Measurements from ENCODE around the gene PHPT1. TPM values are rescaled to one million over a fixed set of nuclear protein-coding genes. Genes with fewer than 3 reads are reported as not detected.
A peak's percentile ranks its signal among the peaks of the same experiment; 100 is the strongest.
"Not testable (repeated sequence)": the region's sequence is repeated elsewhere in the genome, so short reads cannot be mapped to it uniquely, and the experiment has no call there.

PHPT1 gene
- total RNA-seq, 1 donor from 2014 or later: 215 TPM

GRCh38 chr9:136840877-136841645, 8.1 kb upstream of the PHPT1 start:
- DNase-seq (ENCODE audit: low read depth): peak; percentile 36
- H3K36me3 ChIP-seq (ENCODE audit: insufficient read depth, low read length): no peaks in the 10 kb centered on the region
- peaks cover 15% of the 10 kb centered on the region for H4K20me1 ChIP-seq (ENCODE audit: insufficient read depth, low read length)
- H3K4me1 ChIP-seq (ENCODE audit: insufficient read depth, low read length): peaks cover 13% of the 10 kb centered on the region
- peaks cover 3% of the 10 kb centered on the region for H3K9me3 ChIP-seq (ENCODE audit: insufficient read depth, low read depth, low read length)
- TF ChIP-seq CTCF (IDR thresholded peaks at IDR 0.05; ENCODE audit: insufficient read depth, low read depth, low read length) (no peak), EZH2 (IDR thresholded peaks at IDR 0.05; ENCODE audit: insufficient read depth, low read length) (no peak)
- no peaks in the 10 kb centered on the region for H3K27me3 ChIP-seq (ENCODE audit: insufficient read depth, low read length)
- no peaks in the 10 kb centered on the region for H3K27me3 Mint-ChIP-seq (ENCODE audit: low read depth, unreplicated experiment)
- H3K36me3 Mint-ChIP-seq (ENCODE audit: low read depth, unreplicated experiment): no peaks in the 10 kb centered on the region
- H3K9ac ChIP-seq (ENCODE audit: low read length): no peak overlapping the region
- no peak overlapping the region for H3K4me3 ChIP-seq (ENCODE audit: insufficient read depth, low read depth, low read length)
- H3K27ac Mint-ChIP-seq (ENCODE audit: unreplicated experiment): no peak overlapping the region
- peaks cover 12% of the 10 kb centered on the region for H3K4me1 Mint-ChIP-seq (ENCODE audit: low read depth, unreplicated experiment)
- H3K79me2 ChIP-seq (ENCODE audit: insufficient read depth, low read length): no peaks in the 10 kb centered on the region
- H2AFZ ChIP-seq (ENCODE audit: low read depth, low read length): no peak overlapping the region
- H3K27ac ChIP-seq (ENCODE audit: low read depth, low read length): no peak overlapping the region
- peak overlapping the region; percentile 54 for H3K4me3 Mint-ChIP-seq (ENCODE audit: unreplicated experiment)
- no peaks in the 10 kb centered on the region for H3K9me3 Mint-ChIP-seq (ENCODE audit: unreplicated experiment)
- H3K4me2 ChIP-seq (ENCODE audit: low read length): peak overlapping the region; percentile 46
- no peak for FAIRE-seq

- peaks cover 12% of the 10 kb centered on the region for H3K4me1 Mint-ChIP-seq (ENCODE audit: low read depth, unreplicated experiment)
- peaks cover 15% of the 10 kb centered on the region for H4K20me1 ChIP-seq (ENCODE audit: insufficient read depth, low read length)
- not testable (repeated sequence) for FAIRE-seq; H3K36me3 ChIP-seq (ENCODE audit: insufficient read depth, low read length); H3K4me3 ChIP-seq (ENCODE audit: insufficient read depth, low read depth, low read length); DNase-seq (ENCODE audit: low read depth); H3K27me3 ChIP-seq (ENCODE audit: insufficient read depth, low read length); H3K9me3 ChIP-seq (ENCODE audit: insufficient read depth, low read depth, low read length); H2AFZ ChIP-seq (ENCODE audit: low read depth, low read length); H3K9me3 Mint-ChIP-seq (ENCODE audit: unreplicated experiment); H3K27ac ChIP-seq (ENCODE audit: low read depth, low read length); H3K9ac ChIP-seq (ENCODE audit: low read length); H3K79me2 ChIP-seq (ENCODE audit: insufficient read depth, low read length); H3K36me3 Mint-ChIP-seq (ENCODE audit: low read depth, unreplicated experiment); H3K27me3 Mint-ChIP-seq (ENCODE audit: low read depth, unreplicated experiment)
- H3K4me2 ChIP-seq (ENCODE audit: low read length): peak overlapping the region; percentile 87
- peak overlapping the region; percentile 76 for H3K4me3 Mint-ChIP-seq (ENCODE audit: unreplicated experiment)
- peaks cover 13% of the 10 kb centered on the region for H3K4me1 ChIP-seq (ENCODE audit: insufficient read depth, low read length)
- H3K27ac Mint-ChIP-seq (ENCODE audit: unreplicated experiment): peak overlapping the region; percentile 18
Measured at GRCh38 chr9:136841646-136842379, 7.4 kb upstream of the PHPT1 start.

- H3K9me3 ChIP-seq (ENCODE audit: insufficient read depth, low read depth, low read length); H3K27ac ChIP-seq (ENCODE audit: low read depth, low read length); FAIRE-seq; H3K9me3 Mint-ChIP-seq (ENCODE audit: unreplicated experiment); H2AFZ ChIP-seq (ENCODE audit: low read depth, low read length); H3K79me2 ChIP-seq (ENCODE audit: insufficient read depth, low read length); H3K27me3 ChIP-seq (ENCODE audit: insufficient read depth, low read length); H3K36me3 ChIP-seq (ENCODE audit: insufficient read depth, low read length); H3K36me3 Mint-ChIP-seq (ENCODE audit: low read depth, unreplicated experiment); H3K27me3 Mint-ChIP-seq (ENCODE audit: low read depth, unreplicated experiment): not testable (repeated sequence)
- peaks cover 15% of the 10 kb centered on the region for H4K20me1 ChIP-seq (ENCODE audit: insufficient read depth, low read length)
- peak within 1 kb of the TSS; percentile 41 for H3K27ac Mint-ChIP-seq (ENCODE audit: unreplicated experiment)
- peak within 1 kb of the TSS; percentile 87 for H3K4me2 ChIP-seq (ENCODE audit: low read length)
- H3K4me3 ChIP-seq (ENCODE audit: insufficient read depth, low read depth, low read length): peak within 1 kb of the TSS; percentile 57
- peaks cover 12% of the 10 kb centered on the region for H3K4me1 Mint-ChIP-seq (ENCODE audit: low read depth, unreplicated experiment)
- H3K4me1 ChIP-seq (ENCODE audit: insufficient read depth, low read length): peaks cover 13% of the 10 kb centered on the region
- H3K9ac ChIP-seq (ENCODE audit: low read length): peak within 1 kb of the TSS; percentile 58
- TF ChIP-seq CTCF (IDR thresholded peaks at IDR 0.05; ENCODE audit: insufficient read depth, low read depth, low read length): peak; percentile 51
- H3K4me3 Mint-ChIP-seq (ENCODE audit: unreplicated experiment): peak within 1 kb of the TSS; percentile 76
- DNase-seq (ENCODE audit: low read depth): peak; percentile 34
Measured at GRCh38 chr9:136842380-136842948, 6.7 kb upstream of the PHPT1 start, which contains the start of gene AJM1. AJM1 (plus strand) TSS chr9:136842478; CDS start chr9:136844415, 1,937 bp downstream.

- H3K9me3 ChIP-seq (ENCODE audit: insufficient read depth, low read depth, low read length); H3K36me3 Mint-ChIP-seq (ENCODE audit: low read depth, unreplicated experiment); H3K9me3 Mint-ChIP-seq (ENCODE audit: unreplicated experiment); H3K36me3 ChIP-seq (ENCODE audit: insufficient read depth, low read length); H3K4me3 ChIP-seq (ENCODE audit: insufficient read depth, low read depth, low read length); H3K27me3 ChIP-seq (ENCODE audit: insufficient read depth, low read length); H3K9ac ChIP-seq (ENCODE audit: low read length); H3K27me3 Mint-ChIP-seq (ENCODE audit: low read depth, unreplicated experiment); H2AFZ ChIP-seq (ENCODE audit: low read depth, low read length); H3K27ac ChIP-seq (ENCODE audit: low read depth, low read length); DNase-seq (ENCODE audit: low read depth); FAIRE-seq; H3K4me2 ChIP-seq (ENCODE audit: low read length); H3K27ac Mint-ChIP-seq (ENCODE audit: unreplicated experiment); H3K79me2 ChIP-seq (ENCODE audit: insufficient read depth, low read length): not testable (repeated sequence)
- peaks cover 13% of the 10 kb centered on the region for H3K4me1 ChIP-seq (ENCODE audit: insufficient read depth, low read length)
- peaks cover 15% of the 10 kb centered on the region for H4K20me1 ChIP-seq (ENCODE audit: insufficient read depth, low read length)
- Mint-ChIP-seq H3K4me1 (ENCODE audit: low read depth, unreplicated experiment) (peaks cover 12% of the 10 kb centered on the region), H3K4me3 (ENCODE audit: unreplicated experiment) (peak overlapping the region; percentile 40)
Measured at GRCh38 chr9:136843159-136843800, 5.9 kb upstream of the PHPT1 start.

Measured in astrocyte (in vitro differentiated cells and primary cell).